GM19328 (cell line): Measurements from ENCODE around the gene AAGAB.

Source experiments
- ATAC-seq: cut with Tn5 transposase; IDR thresholded peaks from one replicate; pipeline ENCODE4 v1.9.1; 2021; ENCODE audit warnings: mild to moderate bottlenecking, moderate library complexity; ENCODE audit not compliant: unreplicated experiment

Gene AAGAB

GRCh38 chr15:67212684-67213367, 41.6 kb downstream of the AAGAB start:
- ATAC-seq, result no peak

GRCh38 chr15:67210555-67211168, 43.8 kb downstream of the AAGAB start:
- ATAC-seq, result no peak

GRCh38 chr15:67208396-67208795, 46.1 kb downstream of the AAGAB start:
- no peak for ATAC-seq

- ATAC-seq, result no peak
These were observed 46.8 kb downstream of the AAGAB start for GRCh38 chr15:67207555-67208207.

GRCh38 chr15:67202991-67203390, 51.5 kb downstream of the AAGAB start:
- no peak for ATAC-seq

- ATAC-seq, result no peak
These were observed 52.4 kb downstream of the AAGAB start for GRCh38 chr15:67202091-67202490.

- no peak for ATAC-seq
These were observed 53.3 kb downstream of the AAGAB start for GRCh38 chr15:67201136-67201535.

- ATAC-seq, result no peak
These were observed 54.3 kb downstream of the AAGAB start for GRCh38 chr15:67199881-67200763.

- no peak for ATAC-seq
These were observed 55.1 kb downstream of the AAGAB start for GRCh38 chr15:67199391-67199790.

- ATAC-seq, result no peak
These were observed 56.2 kb downstream of the AAGAB start for GRCh38 chr15:67198157-67198754.

- no peak for ATAC-seq
These were observed 57.1 kb downstream of the AAGAB start for GRCh38 chr15:67197364-67197695.

- ATAC-seq, result no peak
These were observed 57.6 kb downstream of the AAGAB start for GRCh38 chr15:67196672-67197363.

- ATAC-seq, result no peak
These were observed 58.2 kb downstream of the AAGAB start for GRCh38 chr15:67196222-67196621.

GRCh38 chr15:67195305-67195704, 59.2 kb downstream of the AAGAB start:
- no peak for ATAC-seq

GRCh38 chr15:67194171-67195114, 60.0 kb downstream of the AAGAB start:
- no peak for ATAC-seq

- no peak for ATAC-seq
These were observed 61.1 kb downstream of the AAGAB start for GRCh38 chr15:67193223-67193990.

- ATAC-seq, result no peak
These were observed 62.2 kb downstream of the AAGAB start for GRCh38 chr15:67192185-67192820.

- ATAC-seq, result no peak
These were observed 63.6 kb downstream of the AAGAB start for GRCh38 chr15:67190813-67191212.
